ENCODE data around the gene SLC35B1.
"Not testable (repeated sequence)": the region's sequence is repeated elsewhere in the genome, so short reads cannot be mapped to it uniquely, and the experiment has no call there.

SLC35B1 gene

DNA sequence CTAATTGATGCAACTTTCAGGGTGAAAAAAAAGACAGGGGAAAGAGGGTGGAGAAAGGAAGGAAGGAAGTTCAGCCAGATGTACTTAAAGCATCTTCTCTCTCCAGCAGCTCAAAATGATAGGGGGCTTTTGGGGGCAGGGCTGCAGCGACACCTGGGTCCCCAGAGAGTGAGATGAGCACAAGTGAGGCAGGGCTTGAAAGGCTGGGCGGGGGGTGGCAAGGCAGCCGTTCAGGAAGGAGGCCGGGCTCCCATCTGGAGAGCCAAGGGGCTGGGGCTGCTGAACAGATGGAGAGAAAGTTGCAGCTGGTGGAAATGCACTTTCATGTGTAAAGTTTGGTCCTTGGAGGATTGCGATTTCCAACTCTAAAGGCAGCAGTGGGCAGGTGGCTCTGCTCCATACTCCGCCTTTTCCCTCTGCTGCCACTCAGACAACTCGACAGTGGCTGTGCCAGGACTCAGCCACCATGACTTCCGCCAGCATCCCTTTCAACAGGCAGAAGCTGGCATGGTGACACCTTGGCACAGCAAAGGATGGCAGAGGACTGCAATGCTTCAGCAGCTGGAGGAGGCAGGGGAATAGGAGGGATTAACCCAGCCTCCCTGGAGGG is 7.7 kb downstream of the SLC35B1 start:
- no peak for DNase-seq

DNA sequence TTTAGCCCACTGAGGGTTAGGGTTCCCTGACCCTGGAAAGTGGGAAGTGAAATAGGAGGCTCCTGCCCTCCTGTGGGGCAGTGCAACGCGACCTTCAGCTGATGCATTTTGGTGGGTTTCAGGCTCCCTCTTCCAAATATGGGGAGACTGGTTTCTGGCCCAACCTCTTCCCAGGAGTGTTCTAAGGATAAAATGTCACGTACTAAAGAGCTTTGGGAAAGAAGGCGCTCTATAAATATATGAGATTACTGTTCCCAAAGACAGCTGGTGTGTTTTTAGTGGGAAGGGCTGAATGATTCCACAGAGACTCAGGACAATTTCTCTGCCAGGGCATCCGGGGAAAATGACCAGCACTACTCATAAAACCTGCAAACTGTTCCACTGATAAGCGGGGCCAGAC is 9.8 kb downstream of the SLC35B1 start:
- DNase-seq: no peak

GRCh38 chr17:49696233-49696761 is 11.5 kb downstream of the SLC35B1 start:
- DNase-seq: peak; percentile 88 to 95 (median 91)

- no peak for DNase-seq
Observed at GRCh38 chr17:49695698-49696232, 12.0 kb downstream of the SLC35B1 start.

GRCh38 chr17:49694847-49695697 is 12.7 kb downstream of the SLC35B1 start:
- peak; percentile 54 to 80 (median 69) for DNase-seq

GRCh38 chr17:49692751-49693150 is 15.0 kb downstream of the SLC35B1 start:
- no peak for DNase-seq

DNA sequence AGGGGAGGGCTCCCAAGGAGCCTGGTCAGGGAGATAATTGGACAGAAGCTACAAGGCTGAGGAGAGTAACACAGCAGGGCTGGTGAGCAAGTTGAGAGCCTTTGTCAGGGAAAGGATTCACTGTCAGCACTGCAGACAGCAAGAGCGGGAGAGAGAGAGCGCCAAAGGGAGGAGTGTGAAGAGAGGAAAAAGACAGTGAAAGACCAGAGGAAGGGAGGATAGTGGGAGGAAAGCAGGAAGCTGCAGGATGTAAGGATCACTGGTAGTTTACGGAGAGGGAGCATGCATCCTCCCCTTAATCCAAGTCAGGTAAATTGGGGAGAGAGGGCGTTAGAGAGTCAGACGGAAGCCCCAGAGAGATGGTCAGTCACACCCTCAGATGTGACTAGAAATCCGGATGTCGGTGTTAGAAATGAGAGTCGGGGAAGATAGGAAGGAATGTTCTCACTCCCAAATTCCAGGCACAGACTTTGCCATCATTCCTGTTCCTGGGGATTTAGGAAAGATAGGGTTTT is 16.0 kb downstream of the SLC35B1 start:
- DNase-seq: no peak

GRCh38 chr17:49691086-49691676 is 16.6 kb downstream of the SLC35B1 start:
- no peak for DNase-seq

GRCh38 chr17:49690256-49690655 is 17.5 kb downstream of the SLC35B1 start:
- peak in 1 of 4 experiments; percentile 28 for DNase-seq

GRCh38 chr17:49688848-49689247 is 18.9 kb downstream of the SLC35B1 start:
- DNase-seq: peak in 1 of 4 experiments; percentile 22

- DNase-seq: peak in 3 of 4 experiments; percentile 23 to 67 (median 54)
Observed at GRCh38 chr17:49687878-49688491, 19.8 kb downstream of the SLC35B1 start.

DNA sequence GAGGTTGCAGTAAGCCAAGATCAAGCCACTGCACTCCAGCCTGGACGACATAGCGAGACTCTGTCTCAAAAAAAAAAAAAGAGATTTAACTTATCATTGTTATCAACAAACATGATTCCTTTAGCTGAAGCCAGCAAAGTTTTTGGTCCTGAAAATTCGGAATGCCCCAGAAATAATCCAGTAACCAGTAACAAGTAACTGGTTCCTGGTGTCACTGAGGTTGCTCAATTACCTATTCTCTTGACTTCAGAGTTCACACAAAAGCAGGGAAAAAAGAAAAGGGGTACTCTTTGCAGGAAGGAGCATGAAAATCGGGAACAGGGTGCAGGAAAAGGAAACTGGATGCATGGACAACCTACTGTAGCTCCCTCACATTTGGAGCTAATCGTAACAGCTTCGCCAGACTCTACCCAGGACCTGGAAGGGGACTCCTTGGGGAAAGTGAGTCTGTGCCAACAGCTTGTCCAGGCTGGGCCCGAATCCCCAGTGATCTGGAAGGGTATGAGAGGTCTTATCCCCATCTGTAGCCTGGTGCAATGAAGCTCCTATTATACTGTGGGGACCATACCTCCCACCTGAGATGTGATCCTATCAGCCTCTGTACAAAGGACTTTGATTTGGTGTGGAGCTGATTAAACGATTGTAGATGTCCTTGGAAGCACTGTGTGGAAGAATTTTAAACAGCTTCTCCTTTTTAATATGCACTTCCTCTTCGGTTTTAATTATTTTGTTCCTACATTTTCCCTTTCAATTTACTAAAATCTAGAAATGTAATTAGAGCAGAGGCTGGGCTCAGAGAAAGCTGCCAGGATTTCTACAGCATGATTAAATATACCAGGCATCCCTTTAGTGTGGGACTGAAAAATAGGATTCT is 26.4 kb downstream of the SLC35B1 start:
- DNase-seq: peak in 3 of 4 experiments; percentile 13 to 57 (median 40)

DNA sequence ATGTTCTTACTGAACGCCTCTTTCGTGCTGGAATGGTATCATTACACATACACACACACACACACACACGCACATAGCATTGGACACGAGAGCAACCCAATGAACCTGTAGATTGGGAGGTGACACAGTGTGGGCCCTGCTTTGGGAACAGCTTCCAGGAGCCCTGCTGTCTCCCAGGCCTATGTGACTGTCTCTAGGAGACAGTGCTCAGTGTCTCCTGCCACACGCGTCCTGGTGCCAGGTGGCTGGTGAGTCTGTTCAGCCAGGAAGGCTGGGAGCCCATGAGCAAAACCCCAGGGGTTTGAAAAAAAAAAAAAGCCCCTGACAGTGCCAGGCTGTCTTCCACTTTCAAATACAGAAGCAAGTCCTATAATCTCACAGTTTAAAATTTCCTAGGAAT is 27.4 kb downstream of the SLC35B1 start:
- no peak for DNase-seq

- peak; percentile 99 to 100 (median 99) for DNase-seq
Observed at GRCh38 chr17:49677933-49678847, 29.6 kb downstream of the SLC35B1 start, which contains the start of gene SPOP. Gene SPOP, minus strand, starts transcription at chr17:49678097. Its CDS starts 55,287 bp downstream, at chr17:49622810.

DNA sequence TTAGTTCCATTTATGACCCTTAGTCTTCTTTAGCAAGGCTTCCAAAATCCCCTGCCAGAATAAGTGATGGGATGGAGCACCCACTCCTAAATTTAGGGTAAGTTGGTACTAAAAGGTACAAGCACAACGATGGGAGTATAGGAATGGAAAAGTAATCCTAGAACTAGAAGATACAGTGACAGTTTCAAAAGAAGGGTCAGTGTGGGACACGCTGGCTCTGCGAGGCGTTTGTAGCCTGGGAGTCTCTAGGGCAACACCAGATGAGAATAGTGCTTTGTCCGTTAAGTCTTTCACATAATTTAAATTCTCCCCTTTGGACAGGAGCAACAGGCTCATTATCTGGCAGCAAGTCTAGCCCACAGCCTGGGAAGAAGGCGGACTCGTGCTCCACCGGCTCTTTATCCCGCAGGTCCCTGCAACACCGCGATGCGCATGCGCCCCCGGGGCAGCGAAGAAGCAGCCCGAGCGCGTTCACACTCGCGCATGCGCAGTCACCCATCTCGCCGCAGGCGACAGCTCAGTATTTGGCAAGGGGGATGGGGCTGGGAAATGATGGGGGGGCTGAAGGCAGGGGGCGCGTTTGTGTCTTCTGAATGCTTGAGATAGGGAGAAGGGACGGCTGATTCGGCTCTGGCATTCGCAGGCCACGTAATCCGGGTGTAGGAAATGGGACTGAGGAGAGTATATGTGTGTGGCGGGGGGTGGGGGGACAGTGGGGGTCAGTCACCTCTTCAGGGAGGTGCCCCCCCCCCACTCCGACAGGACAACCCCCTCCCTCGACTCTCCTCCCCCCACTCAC is 30.4 kb downstream of the SLC35B1 start:
- DNase-seq: peak; percentile 96 to 99 (median 98)

- peak; percentile 77 to 96 (median 86) for DNase-seq
Observed at GRCh38 chr17:49676276-49676868, 31.4 kb downstream of the SLC35B1 start.

DNA sequence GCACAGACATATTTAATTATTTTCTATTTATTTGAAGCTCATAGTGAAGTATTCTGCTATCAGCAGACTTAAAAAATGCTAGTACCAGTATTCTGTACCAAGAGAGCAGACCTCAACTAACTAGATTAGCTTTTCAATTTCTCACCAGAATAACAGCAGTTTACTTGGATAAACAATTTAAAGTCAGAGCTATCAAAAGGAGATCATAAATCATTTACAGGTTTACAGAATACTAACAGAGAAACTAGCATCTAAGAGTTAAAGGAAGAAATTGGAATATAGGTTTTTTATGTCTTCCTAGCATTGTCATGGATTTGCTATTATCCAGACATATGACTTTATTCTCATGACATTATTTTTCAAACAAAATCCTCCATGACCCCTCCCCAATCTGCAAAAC is 33.3 kb downstream of the SLC35B1 start:
- no peak for DNase-seq

- DNase-seq: not testable (repeated sequence)
Observed at GRCh38 chr17:49673679-49674078, 34.1 kb downstream of the SLC35B1 start.

- no peak for DNase-seq
Observed at GRCh38 chr17:49670641-49671040, 37.1 kb downstream of the SLC35B1 start.

Measured in suppressor macrophage (primary cell).